NCI-H2107 treated with DMSO at 0.1 percent for 48 hours (cell line): ENCODE data around the gene KCND2.
A peak's percentile ranks its signal among the peaks of the same experiment; 100 is the strongest.
"Not testable (repeated sequence)": the region's sequence is repeated elsewhere in the genome, so short reads cannot be mapped to it uniquely, and the experiment has no call there.

Experiments
- DNase-seq: peaks from one replicate; lab custom pipeline; 2025; ENCODE audit not compliant: unreplicated experiment; lab: John Stamatoyannopoulos, UW

The KCND2 gene

DNA sequence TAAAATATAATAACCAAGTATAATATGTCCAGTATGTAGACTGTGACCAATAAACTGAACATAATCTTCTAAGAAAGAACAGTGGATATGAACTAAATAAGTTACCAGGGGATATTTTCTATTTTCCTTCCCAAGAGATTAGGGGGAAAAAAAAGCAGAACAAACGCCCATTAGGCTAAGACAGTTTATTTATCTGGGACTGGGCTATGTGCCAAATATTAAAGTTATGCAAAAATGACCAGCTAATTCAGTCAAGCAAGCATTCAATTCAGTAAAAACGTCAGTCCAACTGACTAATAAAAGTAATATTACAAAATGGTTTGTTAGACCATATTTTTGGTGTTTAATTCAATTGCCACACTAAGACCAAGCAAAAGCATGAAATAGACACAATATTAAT is 462.8 kb downstream of the KCND2 start:
- no peak for DNase-seq

DNA sequence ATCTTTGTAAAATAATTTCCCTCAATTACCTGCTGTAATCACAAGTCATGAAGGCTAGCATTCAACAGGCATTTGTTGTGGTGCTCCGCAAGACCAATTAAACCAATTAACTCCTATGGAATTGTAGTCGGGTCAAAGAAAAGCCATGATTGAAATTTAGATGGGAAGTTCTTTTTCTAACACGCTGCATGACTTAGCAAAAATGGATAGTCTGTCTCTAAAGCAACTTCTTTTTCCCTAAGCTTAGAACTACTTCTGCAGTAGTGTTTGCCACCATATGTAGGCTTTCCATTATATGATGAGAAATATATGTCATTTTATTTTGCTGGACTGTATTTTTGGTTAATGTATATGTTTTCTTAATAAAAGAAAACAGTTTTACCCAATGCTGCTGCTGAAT is 465.8 kb downstream of the KCND2 start:
- DNase-seq, result no peak

GRCh38 chr7:120740348-120740747 is 467.4 kb downstream of the KCND2 start:
- no peak for DNase-seq

DNA sequence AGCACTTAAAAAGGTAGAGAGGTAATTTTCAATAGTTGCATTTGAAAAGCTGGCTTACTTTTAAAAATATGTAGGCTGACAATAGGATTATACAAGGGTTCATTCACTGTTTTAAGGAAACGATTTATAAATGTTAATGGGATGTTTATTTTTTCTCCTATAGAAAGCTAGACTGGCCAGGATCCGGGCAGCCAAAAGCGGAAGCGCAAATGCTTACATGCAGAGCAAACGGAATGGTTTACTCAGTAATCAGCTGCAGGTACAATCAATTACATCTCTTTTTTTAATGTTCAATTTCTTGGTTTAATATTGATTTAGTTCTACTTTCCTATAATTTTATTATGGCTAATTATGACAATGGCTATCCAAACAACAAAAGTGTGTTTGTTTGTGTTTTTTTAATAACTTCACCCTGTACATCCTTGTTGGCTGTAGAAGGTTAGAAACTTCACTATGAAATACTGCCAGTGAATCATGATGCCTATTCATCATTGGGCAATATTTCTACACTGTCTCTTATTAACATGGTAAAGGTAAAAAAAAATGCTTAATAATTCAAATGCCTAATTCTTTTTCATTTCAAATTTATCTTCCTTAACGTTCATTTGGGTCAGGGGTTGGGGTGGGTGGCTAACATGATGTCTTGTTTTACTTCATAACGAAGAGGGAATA is 468.5 kb downstream of the KCND2 start:
- DNase-seq, result no peak

DNA sequence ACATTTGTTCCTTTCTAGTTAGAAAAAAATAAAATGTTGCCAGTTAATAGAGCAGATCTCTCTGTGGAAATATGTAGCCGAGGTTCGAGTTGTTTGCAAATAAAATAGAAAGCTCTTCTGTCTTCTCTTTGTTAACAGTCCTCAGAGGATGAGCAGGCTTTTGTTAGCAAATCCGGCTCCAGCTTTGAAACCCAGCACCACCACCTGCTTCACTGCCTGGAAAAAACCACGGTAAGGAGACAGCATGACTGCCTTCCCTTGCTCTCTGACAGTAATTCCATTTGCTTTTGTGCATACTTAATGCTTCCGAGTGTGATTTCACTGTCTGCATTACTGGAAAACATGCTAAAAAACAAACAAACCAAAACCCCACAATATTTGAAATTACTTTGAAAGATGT is 469.4 kb downstream of the KCND2 start:
- DNase-seq, result no peak

DNA sequence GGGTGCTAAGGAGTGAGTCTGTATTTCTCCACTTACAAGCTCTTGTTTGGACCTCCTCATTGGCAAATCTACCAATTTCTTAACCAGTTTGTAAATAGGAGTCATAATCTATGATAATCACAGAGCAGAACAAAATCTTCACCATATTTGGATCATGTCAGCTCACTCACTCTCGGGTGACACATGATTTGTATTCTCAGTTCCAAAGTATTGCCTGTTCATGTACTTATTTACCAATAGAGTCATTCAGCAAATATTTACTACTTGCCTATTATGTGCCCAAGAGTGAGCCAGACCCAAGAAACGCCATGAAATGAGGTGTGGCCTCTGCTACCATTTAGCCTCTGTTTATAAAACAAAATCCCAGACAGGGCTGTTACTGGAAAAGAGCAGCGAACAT is 470.2 kb downstream of the KCND2 start:
- DNase-seq, result no peak

- DNase-seq, result no peak
These were observed 487.1 kb downstream of the KCND2 start for GRCh38 chr7:120760050-120760449.

DNA sequence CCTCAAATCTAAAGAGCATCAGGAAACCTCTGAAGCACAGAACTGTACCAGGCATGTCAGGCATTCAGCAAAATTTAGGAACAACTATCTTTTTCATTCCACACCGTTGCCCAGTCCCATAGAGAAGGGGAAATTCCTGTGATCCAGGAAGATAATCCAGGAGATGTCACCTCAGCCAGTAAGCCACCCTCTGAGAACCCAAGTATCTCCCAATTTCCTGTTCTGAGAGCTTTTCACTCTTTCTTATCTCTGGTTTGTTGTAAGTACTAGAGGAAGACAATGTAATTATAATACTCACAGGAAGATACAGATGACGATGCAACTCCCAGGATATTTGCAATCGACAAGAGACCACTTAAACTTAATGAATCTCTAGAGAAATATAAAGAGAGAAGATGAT is 487.9 kb downstream of the KCND2 start:
- no peak for DNase-seq

DNA sequence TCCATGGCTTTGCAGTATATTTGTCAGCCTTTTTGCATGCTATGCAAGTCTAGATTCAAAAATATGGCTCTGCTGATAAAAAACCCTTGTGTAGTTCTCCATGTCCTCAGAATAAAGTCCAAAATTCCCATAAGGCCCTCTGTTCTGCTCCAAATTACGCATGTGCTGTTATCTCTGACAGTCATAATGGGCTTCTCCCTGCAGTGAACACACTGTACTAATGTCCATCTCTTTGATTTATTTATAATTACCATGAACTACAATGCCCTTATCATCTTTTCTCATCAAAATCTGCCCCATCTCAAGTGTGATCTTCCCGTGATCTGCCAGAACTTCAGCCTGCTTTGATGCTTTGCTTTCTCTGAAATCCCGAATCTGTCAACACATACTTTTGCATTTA is 497.2 kb downstream of the KCND2 start:
- no peak for DNase-seq

- DNase-seq, result no peak
These were observed 501.5 kb downstream of the KCND2 start for GRCh38 chr7:120774481-120774880.

DNA sequence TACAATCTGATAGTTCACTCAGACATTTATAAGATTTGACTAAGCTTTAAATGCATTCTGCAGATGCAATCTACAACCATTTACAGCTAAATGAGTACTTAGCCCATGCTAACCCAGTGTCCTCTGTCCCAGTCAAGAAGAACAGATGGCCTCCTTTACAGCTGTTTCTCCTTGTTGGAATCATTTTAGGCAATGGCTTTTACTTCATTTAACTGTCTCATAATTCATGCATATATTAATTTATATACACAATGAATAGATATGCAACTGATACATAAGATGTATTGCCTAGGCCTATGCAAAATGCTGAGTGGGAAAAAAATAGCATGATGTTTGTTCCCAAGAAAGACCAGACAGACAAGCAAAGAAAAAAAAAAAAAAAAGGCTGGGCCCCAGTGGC is 502.8 kb downstream of the KCND2 start:
- DNase-seq, result no peak

- DNase-seq, result not testable (repeated sequence)
These were observed 506.1 kb downstream of the KCND2 start for GRCh38 chr7:120779078-120779477.

- DNase-seq, result not testable (repeated sequence)
These were observed 507.5 kb downstream of the KCND2 start for GRCh38 chr7:120780451-120780850.

GRCh38 chr7:120780938-120781337 is 508.0 kb downstream of the KCND2 start:
- DNase-seq, result no peak

DNA sequence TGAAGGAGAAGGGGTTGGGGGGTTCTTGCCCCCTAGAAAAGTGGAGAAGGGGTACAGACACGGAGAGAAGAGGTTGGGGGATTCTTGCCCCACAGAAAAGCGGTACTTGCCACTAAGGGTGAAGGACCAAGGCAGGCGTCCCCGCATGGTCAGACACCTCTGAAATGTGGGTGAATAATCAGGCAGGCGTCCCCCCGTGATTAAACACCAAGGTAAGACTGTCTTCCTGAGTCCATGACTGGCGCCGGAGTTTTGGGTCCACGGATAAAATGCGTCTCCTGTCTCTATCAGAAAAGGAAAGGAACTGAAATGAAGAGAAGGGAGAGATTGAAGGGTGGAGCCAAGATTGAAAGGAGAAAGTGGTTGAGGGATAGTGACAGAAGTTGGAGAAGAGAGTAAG is 508.9 kb downstream of the KCND2 start:
- DNase-seq, result not testable (repeated sequence)

DNA sequence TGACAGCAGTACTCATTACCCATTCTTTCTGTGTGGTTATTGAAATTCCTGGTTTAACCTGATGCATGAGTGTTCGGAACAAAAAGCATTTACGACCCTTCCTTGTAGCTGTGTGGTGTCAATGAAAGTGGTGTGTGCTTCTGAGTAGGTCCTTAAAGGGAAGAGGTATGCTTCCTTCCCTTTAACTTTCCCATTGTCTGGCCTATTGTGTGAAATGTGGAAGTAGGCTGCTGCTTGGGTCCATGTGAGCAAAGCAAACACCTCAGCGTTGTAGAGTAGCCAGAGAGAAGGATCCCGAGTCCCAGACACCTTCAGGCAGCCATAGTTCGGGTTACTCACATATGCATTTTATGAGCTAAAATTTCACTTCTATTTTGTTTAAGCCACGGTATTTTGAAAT is 510.3 kb downstream of the KCND2 start:
- no peak for DNase-seq

- DNase-seq, result no peak
These were observed 510.7 kb downstream of the KCND2 start for GRCh38 chr7:120783721-120784120.

GRCh38 chr7:120785095-120785494 is 512.1 kb downstream of the KCND2 start:
- DNase-seq, result no peak

DNA sequence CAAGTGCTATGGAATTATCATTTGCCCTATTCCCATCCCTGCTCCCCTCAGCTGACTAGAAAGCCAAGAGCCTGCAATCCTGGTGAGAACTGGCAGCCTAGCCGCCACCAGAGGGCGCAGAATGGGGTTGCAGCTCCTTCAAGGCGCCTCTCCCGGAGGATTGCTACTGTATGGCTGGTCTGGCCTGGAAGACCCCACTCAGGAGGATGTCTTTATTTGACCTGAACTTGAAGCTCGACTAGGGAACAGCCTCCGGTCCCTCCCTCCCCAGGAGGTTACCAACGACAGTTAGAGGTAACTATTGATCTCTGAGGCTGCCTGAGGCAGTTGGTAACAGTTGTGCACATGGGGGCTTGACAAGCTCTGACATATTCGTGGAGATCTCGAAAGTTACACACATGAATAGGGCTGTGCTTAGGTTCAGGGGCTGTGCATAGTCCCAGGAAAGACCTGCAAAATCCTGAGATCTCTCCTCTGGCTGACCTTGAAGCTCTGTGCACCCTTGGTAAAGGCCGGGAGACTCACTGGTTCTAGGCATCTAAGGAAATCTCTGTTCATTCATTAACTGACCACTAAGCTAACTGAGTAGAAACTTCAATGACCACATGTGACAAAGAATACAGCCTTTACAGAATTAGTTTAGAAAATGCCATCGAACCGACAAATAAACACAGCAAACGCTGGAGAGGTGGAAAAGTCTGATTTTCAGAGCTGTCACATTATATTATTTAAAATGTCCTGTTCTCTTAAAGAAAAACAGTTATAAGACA is 519.3 kb downstream of the KCND2 start:
- peak; percentile 26 for DNase-seq

GRCh38 chr7:120792861-120793130 is 519.8 kb downstream of the KCND2 start:
- DNase-seq, result no peak

DNA sequence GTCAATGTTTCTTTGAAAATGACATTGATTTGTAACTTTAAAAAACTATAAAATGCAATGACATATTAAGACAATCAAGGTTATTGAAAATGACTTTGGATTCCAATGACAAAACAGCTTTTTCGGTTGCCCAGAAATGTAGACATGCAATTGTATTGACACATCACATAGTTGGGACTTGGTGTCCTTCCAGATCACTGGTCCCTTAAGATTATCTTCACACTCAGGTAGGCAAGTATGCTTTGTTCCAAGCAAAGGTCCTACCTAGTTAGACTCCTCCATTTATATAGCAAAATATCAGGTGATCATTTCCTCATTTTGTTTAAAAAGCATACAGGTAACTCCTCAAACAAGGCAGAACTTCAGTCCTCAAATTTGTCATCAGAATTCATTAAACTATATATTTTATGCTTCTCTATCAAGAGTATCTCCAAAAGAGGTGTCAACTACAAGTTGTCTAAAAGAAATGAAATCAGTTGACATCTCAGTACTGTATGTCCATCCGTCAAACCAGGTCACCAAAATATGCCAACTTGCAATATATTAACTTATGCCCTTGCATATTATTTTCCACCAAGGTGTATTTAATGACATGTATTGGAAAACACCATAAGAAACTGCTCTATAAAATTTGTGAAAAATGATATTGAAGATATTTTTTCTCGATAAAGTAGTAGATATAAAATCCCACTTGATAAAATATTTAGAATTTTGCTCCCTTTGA is 520.4 kb downstream of the KCND2 start:
- no peak for DNase-seq

DNA sequence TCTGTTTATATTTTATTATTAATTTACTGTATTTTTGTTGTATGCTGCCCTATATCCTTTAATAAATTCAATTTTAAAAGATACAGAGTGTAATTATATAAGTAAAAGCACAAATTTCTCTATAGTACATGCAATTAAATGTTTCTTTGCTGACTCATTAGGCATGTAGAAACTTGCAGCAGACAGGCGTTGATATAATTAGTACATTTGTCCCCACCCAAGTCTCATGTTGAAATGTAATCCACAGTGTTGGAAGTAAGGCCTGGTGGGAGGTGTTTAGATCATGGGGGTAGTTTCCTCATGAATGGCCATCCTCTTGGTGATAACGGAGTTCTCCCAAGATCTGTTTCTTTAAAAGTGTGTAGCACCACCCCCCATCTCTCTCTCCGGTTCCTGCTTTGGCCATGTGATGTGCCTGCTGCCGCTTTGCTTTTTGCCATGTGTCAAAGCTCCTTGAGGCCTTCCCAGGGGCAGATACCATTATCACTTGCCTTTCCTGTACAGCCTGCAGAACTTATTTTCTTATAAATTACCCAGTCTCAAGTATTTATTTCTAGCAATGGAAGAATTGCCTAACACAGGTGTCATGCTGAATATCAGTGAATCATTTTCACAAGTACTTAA is 521.2 kb downstream of the KCND2 start:
- no peak for DNase-seq
